Upper lobe of left lung (tissue), 4 donors: ENCODE results near the gene RAB43.

Experiments
- POLR2A ChIP-seq, 4 donors: fragments of 450-650 bp; IDR thresholded peaks; one replicate each; pipeline ENCODE4 v1.5.1; 2016 to 2017; ENCODE audit warnings: antibody characterized with exemption in 4 of 4, mild to moderate bottlenecking in 2 of 4
- POLR2AphosphoS5 ChIP-seq, 2 donors: sonication (generic); formaldehyde crosslinking; IDR thresholded peaks; one replicate each; pipeline ENCODE4 v1.5.1; 2017; ENCODE audit warnings: antibody characterized with exemption in 2 of 2
- TF ChIP-seq, protein P1 (sequence below), 6 experiments: fragments of 450-650 bp in 4 of 6; fragments of 200-600 bp in 2 of 6; sonication (generic) in 2 of 6; IDR thresholded peaks; one replicate each; pipeline ENCODE4 v1.5.1; 2016 to 2019; ENCODE audit warnings: antibody characterized with exemption in 6 of 6

DNA sequence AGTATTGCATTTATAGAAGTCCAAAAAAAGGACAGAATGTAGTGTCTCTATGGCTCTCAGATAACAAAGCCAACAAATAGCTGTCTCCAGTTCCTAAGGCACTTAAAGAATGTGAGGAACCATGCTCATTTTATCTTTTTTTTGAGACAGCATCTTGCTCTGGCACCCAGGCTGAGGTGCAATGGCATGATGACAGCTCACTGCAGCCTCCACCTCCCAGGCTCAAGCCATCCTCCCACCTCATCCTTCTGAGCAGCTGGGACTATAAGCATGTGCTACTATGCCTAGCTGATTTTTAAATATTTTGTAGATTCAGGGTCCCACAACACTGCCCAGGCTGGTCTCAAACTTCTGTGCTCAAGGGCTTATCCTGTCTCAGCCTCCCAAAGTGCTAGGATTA is 23.2 kb upstream of the RAB43 start:
- TF ChIP-seq, protein P1, sequence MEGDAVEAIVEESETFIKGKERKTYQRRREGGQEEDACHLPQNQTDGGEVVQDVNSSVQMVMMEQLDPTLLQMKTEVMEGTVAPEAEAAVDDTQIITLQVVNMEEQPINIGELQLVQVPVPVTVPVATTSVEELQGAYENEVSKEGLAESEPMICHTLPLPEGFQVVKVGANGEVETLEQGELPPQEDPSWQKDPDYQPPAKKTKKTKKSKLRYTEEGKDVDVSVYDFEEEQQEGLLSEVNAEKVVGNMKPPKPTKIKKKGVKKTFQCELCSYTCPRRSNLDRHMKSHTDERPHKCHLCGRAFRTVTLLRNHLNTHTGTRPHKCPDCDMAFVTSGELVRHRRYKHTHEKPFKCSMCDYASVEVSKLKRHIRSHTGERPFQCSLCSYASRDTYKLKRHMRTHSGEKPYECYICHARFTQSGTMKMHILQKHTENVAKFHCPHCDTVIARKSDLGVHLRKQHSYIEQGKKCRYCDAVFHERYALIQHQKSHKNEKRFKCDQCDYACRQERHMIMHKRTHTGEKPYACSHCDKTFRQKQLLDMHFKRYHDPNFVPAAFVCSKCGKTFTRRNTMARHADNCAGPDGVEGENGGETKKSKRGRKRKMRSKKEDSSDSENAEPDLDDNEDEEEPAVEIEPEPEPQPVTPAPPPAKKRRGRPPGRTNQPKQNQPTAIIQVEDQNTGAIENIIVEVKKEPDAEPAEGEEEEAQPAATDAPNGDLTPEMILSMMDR (IDR thresholded peaks at IDR 0.05) = no peak
- TF ChIP-seq POLR2A (IDR thresholded peaks at IDR 0.05) (no peak), POLR2AphosphoS5 (IDR thresholded peaks at IDR 0.05) (no peak)
